Glutamatergic neuron (in vitro differentiated cells): ENCODE results near the gene EZH2. TPM values are rescaled to one million over a fixed set of nuclear protein-coding genes. Genes with fewer than 3 reads are reported as not detected.

Source experiments
- DNase-seq: peaks from one replicate; pipeline ENCODE4 v3.0.0; 2022
- H3K27ac Mint-ChIP-seq: one replicate; pipeline ENCODE4 v1.8.0; 2020; ENCODE audit warnings: mild to moderate bottlenecking, mixed read lengths, inconsistent platforms; ENCODE audit not compliant: unreplicated experiment
- H3K27me3 Mint-ChIP-seq: one replicate; pipeline ENCODE4 v1.8.0; 2020; ENCODE audit warnings: mild to moderate bottlenecking, moderate library complexity, mixed read lengths, inconsistent platforms; ENCODE audit not compliant: unreplicated experiment
- H3K36me3 Mint-ChIP-seq: one replicate; pipeline ENCODE4 v1.8.0; 2020; ENCODE audit warnings: mild to moderate bottlenecking, mixed read lengths, inconsistent platforms; ENCODE audit not compliant: unreplicated experiment
- H3K4me1 Mint-ChIP-seq: one replicate; pipeline ENCODE4 v1.8.0; 2020; ENCODE audit warnings: mild to moderate bottlenecking, low read depth, mixed read lengths, inconsistent platforms; ENCODE audit not compliant: unreplicated experiment
- H3K4me3 Mint-ChIP-seq: one replicate; pipeline ENCODE4 v1.8.0; 2020; ENCODE audit warnings: mild to moderate bottlenecking, mixed read lengths, inconsistent platforms; ENCODE audit not compliant: unreplicated experiment
- H3K9me3 Mint-ChIP-seq: one replicate; pipeline ENCODE4 v1.8.0; 2020; ENCODE audit warnings: mild to moderate bottlenecking, moderate library complexity, mixed read lengths, inconsistent platforms; ENCODE audit not compliant: unreplicated experiment
- total RNA-seq: library from RNA; stranded (reverse); fragmentation: NEBNext Ultra II Directional; extraction: Animal tissue kit (Norgen Biotek cat#: 25700); gene quantifications from one replicate; pipeline ENCODE4 v1.2.1, GENCODE V29; 2021; ENCODE audit not compliant: unreplicated experiment
- TF ChIP-seq, protein P1 (sequence below): fragments of 200-600 bp; sonication (generic); IDR thresholded peaks from one replicate; pipeline ENCODE4 v1.5.0; 2021; ENCODE audit not compliant: partially characterized antibody, unreplicated experiment

Gene EZH2
- total RNA-seq, 1 donor from 2014 or later, result 314 TPM

DNA sequence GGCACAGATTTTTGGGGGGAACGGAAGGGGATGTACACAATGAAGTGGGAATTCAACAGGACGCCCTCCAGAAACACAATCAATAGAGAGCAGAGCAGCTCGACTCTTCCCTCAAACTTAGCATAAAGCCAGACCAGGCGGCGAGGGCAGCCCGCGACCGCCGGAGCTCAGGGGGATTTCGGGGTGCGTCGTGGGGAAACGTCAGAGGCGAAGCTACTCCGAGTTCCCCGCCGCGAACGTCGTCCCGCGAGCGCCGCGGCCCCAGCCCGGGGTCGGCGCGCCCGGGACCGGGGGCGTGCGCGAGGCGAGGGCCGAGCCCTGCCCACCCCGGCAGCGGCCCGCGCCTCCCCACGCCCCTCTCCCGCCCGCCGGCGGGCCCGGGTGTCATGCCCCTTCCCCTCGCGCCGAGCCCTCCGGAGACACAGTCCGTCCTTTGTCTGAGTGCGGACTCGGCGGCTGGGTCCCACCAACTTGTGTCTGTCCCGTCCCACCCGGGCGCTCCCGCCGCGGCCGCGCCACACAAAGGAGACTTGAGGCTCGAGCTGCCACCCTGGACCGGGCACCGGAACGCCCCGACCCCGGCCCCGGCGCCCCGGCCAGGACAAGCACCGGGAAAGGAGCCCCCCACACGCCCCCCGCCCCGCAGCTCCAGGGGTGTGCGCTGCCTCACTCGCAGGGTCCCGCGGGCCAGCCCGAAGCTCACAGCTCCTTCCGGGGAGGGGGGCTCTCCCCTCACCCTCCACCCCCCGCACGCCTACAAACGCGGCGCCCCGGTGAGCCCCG lies 634 bp downstream of the EZH2 start:
- peak; percentile 64 for DNase-seq
- Mint-ChIP-seq H3K36me3 (no peaks in the 10 kb centered on the region), H3K9me3 (peaks cover 11% of the 10 kb centered on the region), H3K27me3 (peaks cover 5% of the 10 kb centered on the region), H3K4me3 (peak overlapping the region; percentile 97), H3K4me1 (peaks cover 6% of the 10 kb centered on the region), H3K27ac (peak overlapping the region; percentile 95)
- TF ChIP-seq, protein P1, sequence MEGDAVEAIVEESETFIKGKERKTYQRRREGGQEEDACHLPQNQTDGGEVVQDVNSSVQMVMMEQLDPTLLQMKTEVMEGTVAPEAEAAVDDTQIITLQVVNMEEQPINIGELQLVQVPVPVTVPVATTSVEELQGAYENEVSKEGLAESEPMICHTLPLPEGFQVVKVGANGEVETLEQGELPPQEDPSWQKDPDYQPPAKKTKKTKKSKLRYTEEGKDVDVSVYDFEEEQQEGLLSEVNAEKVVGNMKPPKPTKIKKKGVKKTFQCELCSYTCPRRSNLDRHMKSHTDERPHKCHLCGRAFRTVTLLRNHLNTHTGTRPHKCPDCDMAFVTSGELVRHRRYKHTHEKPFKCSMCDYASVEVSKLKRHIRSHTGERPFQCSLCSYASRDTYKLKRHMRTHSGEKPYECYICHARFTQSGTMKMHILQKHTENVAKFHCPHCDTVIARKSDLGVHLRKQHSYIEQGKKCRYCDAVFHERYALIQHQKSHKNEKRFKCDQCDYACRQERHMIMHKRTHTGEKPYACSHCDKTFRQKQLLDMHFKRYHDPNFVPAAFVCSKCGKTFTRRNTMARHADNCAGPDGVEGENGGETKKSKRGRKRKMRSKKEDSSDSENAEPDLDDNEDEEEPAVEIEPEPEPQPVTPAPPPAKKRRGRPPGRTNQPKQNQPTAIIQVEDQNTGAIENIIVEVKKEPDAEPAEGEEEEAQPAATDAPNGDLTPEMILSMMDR, result no peak

DNA sequence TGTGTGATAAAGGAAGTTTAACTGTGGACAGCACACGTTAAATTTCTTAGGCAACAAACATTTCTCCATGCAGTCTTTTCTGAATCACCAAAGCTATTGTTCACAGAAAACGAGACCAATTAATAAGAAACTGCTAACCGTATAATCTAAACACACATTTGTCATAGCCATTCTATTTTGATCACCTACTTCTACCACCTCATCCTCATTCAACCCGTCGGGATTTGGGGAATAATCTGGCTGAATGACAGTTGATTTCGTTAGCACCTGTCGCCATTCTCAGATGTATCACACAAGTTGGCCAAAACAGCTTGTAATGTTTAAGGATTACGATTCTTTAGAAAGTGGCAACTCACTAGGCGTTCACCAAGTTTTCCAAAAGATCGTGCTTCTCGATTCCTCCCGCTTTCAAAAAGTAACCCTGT lies 1.2 kb downstream of the EZH2 start:
- Mint-ChIP-seq H3K4me1 (peaks cover 6% of the 10 kb centered on the region), H3K4me3 (peak overlapping the region; percentile 97), H3K27me3 (peaks cover 5% of the 10 kb centered on the region), H3K36me3 (no peaks in the 10 kb centered on the region), H3K27ac (peak overlapping the region; percentile 95), H3K9me3 (peaks cover 11% of the 10 kb centered on the region)
- no peak for DNase-seq
- TF ChIP-seq, protein P1, result no peak

DNA sequence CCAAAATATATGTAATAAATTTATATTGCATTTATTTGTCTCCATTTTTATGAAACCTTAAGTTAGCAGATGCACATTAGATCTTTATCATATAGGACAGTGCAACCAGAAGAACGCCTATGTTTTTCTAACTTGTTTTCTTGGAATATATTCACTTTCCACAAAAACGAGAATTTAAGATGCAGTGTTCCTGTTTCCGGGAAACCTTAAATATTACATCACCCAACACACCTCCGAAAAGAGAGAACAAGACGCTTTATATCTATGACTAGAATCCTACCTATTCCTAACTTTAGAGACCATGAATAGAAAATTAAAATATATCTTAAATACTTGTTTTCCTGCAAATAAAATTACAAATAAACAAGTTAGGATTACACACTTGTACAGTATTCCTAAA lies 1.9 kb downstream of the EZH2 start:
- H3K4me1 Mint-ChIP-seq, result peaks cover 8% of the 10 kb centered on the region
- H3K4me3 Mint-ChIP-seq, result peak overlapping the region; percentile 97

DNA sequence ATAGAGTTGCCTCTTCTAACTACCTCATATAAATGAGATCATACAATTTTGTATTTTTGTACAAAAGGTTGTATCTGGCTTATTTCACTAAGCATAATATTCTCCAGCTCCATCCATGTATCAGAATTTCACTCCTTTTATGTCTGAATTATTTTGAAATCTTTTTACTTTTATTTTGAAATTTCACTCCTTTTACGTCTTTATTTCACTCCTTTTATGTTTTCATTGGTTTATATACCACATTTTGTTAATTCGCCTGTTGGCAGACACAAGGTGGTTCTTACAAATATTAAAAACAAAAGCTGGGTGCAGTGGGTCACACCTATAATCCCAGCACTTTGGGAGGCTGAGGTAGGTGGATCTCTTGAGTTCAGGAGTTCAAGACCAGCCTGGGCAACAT lies 5.8 kb downstream of the EZH2 start:
- Mint-ChIP-seq H3K27me3 (peaks cover 5% of the 10 kb centered on the region), H3K36me3 (no peaks in the 10 kb centered on the region)
- no peak for DNase-seq

More for the DNA sequence above, 1.9 kb downstream of the EZH2 start:
- TF ChIP-seq, protein P1, result no peak
- DNase-seq, result no peak
- Mint-ChIP-seq H3K27me3 (peaks cover 5% of the 10 kb centered on the region), H3K36me3 (no peaks in the 10 kb centered on the region), H3K9me3 (peaks cover 11% of the 10 kb centered on the region), H3K27ac (no peak overlapping the region)

DNA sequence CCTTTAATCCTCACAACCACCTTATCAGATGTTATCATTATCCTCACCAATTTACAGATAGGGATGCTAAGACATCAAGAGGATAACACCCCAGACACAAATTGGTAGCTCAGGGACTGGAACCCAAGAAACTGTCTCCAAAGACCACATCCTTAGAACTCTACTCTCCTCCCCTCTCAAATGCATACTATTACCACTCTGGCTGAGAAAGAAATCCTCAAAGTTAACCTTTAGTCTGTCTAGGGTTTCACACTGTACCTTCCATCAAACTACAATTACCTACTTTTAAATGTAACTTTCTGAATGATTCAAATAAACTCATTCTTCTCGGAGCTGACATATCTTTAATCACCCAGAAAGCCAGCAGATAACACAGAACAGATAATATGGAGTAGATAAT lies 6.6 kb downstream of the EZH2 start:
- Mint-ChIP-seq H3K27me3 (no peaks in the 10 kb centered on the region), H3K4me3 (no peak overlapping the region), H3K36me3 (no peaks in the 10 kb centered on the region), H3K4me1 (peaks cover 17% of the 10 kb centered on the region), H3K27ac (no peak overlapping the region), H3K9me3 (no peaks in the 10 kb centered on the region)
- TF ChIP-seq, protein P1, result no peak
- DNase-seq, result no peak

More for the DNA sequence above, 5.8 kb downstream of the EZH2 start:
- Mint-ChIP-seq H3K4me1 (peaks cover 17% of the 10 kb centered on the region), H3K27ac (no peak overlapping the region), H3K4me3 (no peak overlapping the region), H3K9me3 (peaks cover 7% of the 10 kb centered on the region)
- TF ChIP-seq, protein P1, result no peak
